Measurements from ENCODE around the gene FKBP1A. TPM values are rescaled to one million over a fixed set of nuclear protein-coding genes. Genes with fewer than 3 reads are reported as not detected.

FKBP1A gene
- total and polyA plus RNA-seq, 8 donors, result 33.0 to 283 (median 149) TPM

GRCh38 chr20:1331801-1332453, 60.9 kb downstream of the FKBP1A start:
- DNase-seq, result no peak
- WGBS, 5 donors, result 88 to 93% (median 91%) methylated on average over 6 of the region's 6 CpGs
- TF ChIP-seq EP300 (IDR thresholded peaks at IDR 0.05), result no peak
- TF ChIP-seq, protein P1, sequence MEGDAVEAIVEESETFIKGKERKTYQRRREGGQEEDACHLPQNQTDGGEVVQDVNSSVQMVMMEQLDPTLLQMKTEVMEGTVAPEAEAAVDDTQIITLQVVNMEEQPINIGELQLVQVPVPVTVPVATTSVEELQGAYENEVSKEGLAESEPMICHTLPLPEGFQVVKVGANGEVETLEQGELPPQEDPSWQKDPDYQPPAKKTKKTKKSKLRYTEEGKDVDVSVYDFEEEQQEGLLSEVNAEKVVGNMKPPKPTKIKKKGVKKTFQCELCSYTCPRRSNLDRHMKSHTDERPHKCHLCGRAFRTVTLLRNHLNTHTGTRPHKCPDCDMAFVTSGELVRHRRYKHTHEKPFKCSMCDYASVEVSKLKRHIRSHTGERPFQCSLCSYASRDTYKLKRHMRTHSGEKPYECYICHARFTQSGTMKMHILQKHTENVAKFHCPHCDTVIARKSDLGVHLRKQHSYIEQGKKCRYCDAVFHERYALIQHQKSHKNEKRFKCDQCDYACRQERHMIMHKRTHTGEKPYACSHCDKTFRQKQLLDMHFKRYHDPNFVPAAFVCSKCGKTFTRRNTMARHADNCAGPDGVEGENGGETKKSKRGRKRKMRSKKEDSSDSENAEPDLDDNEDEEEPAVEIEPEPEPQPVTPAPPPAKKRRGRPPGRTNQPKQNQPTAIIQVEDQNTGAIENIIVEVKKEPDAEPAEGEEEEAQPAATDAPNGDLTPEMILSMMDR (IDR thresholded peaks at IDR 0.05), result no peak
- TF ChIP-seq POLR2AphosphoS5 (IDR thresholded peaks at IDR 0.05), result no peak
- TF ChIP-seq POLR2A (IDR thresholded peaks at IDR 0.05), result no peak
- intact Hi-C loops (cut with DNase I; ENCODE audit: low total_unique reads), result no loop called here
- Histone ChIP-seq H3K9me3 (no peaks in the 10 kb centered on the region), H3K36me3 (peaks cover 0 to 13% (median 9%) of the 10 kb centered on the region in 4 donors), H3K4me3 (no peak overlapping the region), H3K4me1 (peaks cover 37 to 55% (median 47%) of the 10 kb centered on the region in 4 donors), H3K27ac (peak overlapping the region in 3 of 5 donors; percentile 97 to 99 (median 98)), H3K27me3 (no peaks in the 10 kb centered on the region)

DNA sequence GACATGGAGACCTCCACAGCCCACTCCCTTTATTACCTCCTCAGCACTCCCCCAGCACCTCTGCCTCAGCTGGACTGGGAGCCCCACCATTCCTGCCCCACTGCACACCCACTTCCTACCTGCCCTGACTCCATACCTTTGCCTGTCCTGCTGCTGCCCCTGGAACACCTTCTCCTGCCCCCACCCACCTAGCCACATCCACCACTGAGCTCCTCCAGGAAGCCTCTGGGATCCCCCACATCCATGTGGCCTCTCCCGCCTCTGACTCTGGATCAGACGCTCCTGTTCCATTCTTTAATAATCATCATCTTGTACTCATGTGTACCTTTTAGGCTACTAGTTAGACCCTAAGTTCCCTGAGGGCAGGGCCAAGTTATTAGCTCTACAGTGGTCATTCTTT, 61.8 kb downstream of the FKBP1A start:
- Histone ChIP-seq H3K4me3 (no peak overlapping the region), H3K4me1 (peaks cover 37 to 55% (median 48%) of the 10 kb centered on the region in 4 donors), H3K36me3 (peaks cover 0 to 13% (median 9%) of the 10 kb centered on the region in 4 donors), H3K27ac (peak overlapping the region in 4 of 5 donors; percentile 97 to 99 (median 98)), H3K9me3 (no peaks in the 10 kb centered on the region), H3K27me3 (no peaks in the 10 kb centered on the region)
- DNase-seq, result no peak
- TF ChIP-seq, protein P1 (IDR thresholded peaks at IDR 0.05), result no peak
- TF ChIP-seq POLR2AphosphoS5 (IDR thresholded peaks at IDR 0.05) (no peak), EP300 (IDR thresholded peaks at IDR 0.05) (no peak), POLR2A (IDR thresholded peaks at IDR 0.05) (no peak)
- intact Hi-C loops (cut with DNase I; ENCODE audit: low total_unique reads), result no loop called here
- WGBS, 5 donors, result 84 to 98% (median 88%) methylated on average over 2 of the region's 2 CpGs

DNA sequence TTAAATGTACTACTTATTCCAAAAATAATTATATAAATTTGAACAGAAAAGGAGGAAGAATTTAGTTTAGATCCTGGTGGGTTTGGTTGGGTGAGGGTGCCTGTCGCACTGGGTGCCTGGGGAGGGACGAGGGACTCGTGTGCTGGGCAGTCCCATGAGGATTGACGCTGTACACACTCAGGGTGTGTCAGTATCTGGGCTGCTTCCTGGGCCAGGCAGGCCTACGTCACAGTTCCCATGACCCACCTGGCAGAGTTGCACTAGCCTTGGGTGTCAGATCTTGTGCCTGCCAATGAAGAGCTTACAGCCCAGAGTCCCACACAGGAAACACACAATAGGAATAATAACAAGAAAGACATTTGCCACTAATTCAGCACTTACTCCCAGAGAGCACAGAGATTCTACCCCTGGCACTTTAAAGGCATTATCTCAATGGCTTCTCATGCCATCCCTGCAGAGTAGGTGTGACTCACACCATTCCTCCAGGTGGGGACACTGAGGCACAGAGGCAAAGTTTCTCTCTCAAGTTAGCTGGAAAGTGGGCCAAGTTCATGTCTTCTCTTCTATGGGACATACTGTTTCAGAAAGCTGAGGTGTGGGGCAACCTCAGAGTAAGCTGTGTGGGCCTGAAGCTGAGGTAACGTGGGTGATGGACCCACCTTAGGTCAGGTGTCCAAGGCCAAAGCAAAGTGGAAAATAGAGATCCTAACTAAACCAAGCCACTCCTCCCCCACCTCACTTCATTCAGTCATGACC, 62.6 kb downstream of the FKBP1A start:
- Histone ChIP-seq H3K4me3 (no peak overlapping the region), H3K27me3 (no peaks in the 10 kb centered on the region), H3K9me3 (no peaks in the 10 kb centered on the region), H3K36me3 (peaks cover 0 to 13% (median 9%) of the 10 kb centered on the region in 4 donors), H3K27ac (peak overlapping the region; percentile 65 to 99 (median 98)), H3K4me1 (peaks cover 40 to 56% (median 51%) of the 10 kb centered on the region in 4 donors)
- TF ChIP-seq, protein P1 (IDR thresholded peaks at IDR 0.05), result no peak
- TF ChIP-seq EP300 (IDR thresholded peaks at IDR 0.05), result no peak
- TF ChIP-seq POLR2AphosphoS5 (IDR thresholded peaks at IDR 0.05), result peak in 2 of 3 donors; percentile 83 to 91
- TF ChIP-seq POLR2A (IDR thresholded peaks at IDR 0.05), result no peak
- peak; percentile 85 to 91 for DNase-seq
- 42 to 51% (median 47%) methylated on average over 6 of the region's 6 CpGs for WGBS, 5 donors
- intact Hi-C loops (cut with DNase I; ENCODE audit: low total_unique reads), result no loop called here

GRCh38 chr20:1328680-1329330, 64.0 kb downstream of the FKBP1A start, which contains the start of gene SDCBP2:
TSS of gene SDCBP2 (minus strand) at chr20:1329139. CDS start at chr20:1320416, 8,723 bp downstream.
- peaks cover 51 to 65% (median 59%) of the 10 kb centered on the region in 4 donors for H3K4me1 ChIP-seq
- peak within 1 kb of the TSS; percentile 79 to 99 (median 98) for H3K27ac ChIP-seq
- TF ChIP-seq POLR2A (IDR thresholded peaks at IDR 0.05) (no peak), EP300 (IDR thresholded peaks at IDR 0.05) (no peak), POLR2AphosphoS5 (IDR thresholded peaks at IDR 0.05) (peak in 2 of 3 donors; percentile 95 to 97)
- TF ChIP-seq, protein P1 (IDR thresholded peaks at IDR 0.05), result no peak
- no peaks in the 10 kb centered on the region for H3K27me3 ChIP-seq
- peak within 1 kb of the TSS in 3 of 4 donors; percentile 16 to 58 (median 33) for H3K4me3 ChIP-seq
- H3K36me3 ChIP-seq, result peaks cover 0 to 13% (median 9%) of the 10 kb centered on the region in 4 donors
- peak; percentile 89 to 92 for DNase-seq
- WGBS, 5 donors, result 34 to 60% (median 41%) methylated on average over 8 of the region's 8 CpGs
- H3K9me3 ChIP-seq, result no peaks in the 10 kb centered on the region
- intact Hi-C loops (cut with DNase I; ENCODE audit: low total_unique reads), result no loop called here

All from stomach (tissue), 9 donors.